ENCODE measurements around the gene TGIF2. TPM values are rescaled to one million over a fixed set of nuclear protein-coding genes. Genes with fewer than 3 reads are reported as not detected.

The TGIF2 gene
- total and polyA plus RNA-seq, 2 of the 13 experiments (the other 11 are each of a cell fraction or from before 2014, with no cell fraction given), result 41.3 to 53.9 TPM

- TF ChIP-seq E2F5 (CRISPR knock-in tag; conservative IDR thresholded peaks at IDR 0.05) (no peak), GMEB2 (CRISPR knock-in tag; IDR thresholded peaks at IDR 0.05; ENCODE audit: low read depth) (no peak), FOXA3 (CRISPR knock-in tag; IDR thresholded peaks at IDR 0.05) (peak; percentile 78; the same call in 1 of the 2 replicates), ZNF747 (CRISPR knock-in tag; IDR thresholded peaks at IDR 0.05; ENCODE audit: borderline replicate concordance) (no peak), DPF2 (CRISPR knock-in tag; IDR thresholded peaks at IDR 0.05; ENCODE audit: borderline replicate concordance, low read depth) (no peak), NR2F2 (IDR thresholded peaks at IDR 0.05; ENCODE audit: borderline replicate concordance, low read depth) (peak; percentile 95), ZNF142 (CRISPR knock-in tag; IDR thresholded peaks at IDR 0.05) (no peak), POLR2A (IDR thresholded peaks at IDR 0.05; ENCODE audit: insufficient read depth in 1 of 2, low read depth in 2 of 2, low read length in 2 of 2) (no peak), CEBPG (CRISPR knock-in tag; IDR thresholded peaks at IDR 0.05) (no peak), ZSCAN9 (CRISPR knock-in tag; IDR thresholded peaks at IDR 0.05; ENCODE audit: borderline replicate concordance) (no peak), ZNF143 (CRISPR knock-in tag; IDR thresholded peaks at IDR 0.05) (no peak), PHF21A (CRISPR knock-in tag; IDR thresholded peaks at IDR 0.05) (no peak), SSRP1 (CRISPR knock-in tag; IDR thresholded peaks at IDR 0.05) (0 out of 2 replicates have a peak, but pooled peaks have one; percentile 16), HOXA3 (CRISPR knock-in tag; IDR thresholded peaks at IDR 0.05) (peak; percentile 36; the same call in 1 of the 2 replicates), MBD4 (IDR thresholded peaks at IDR 0.05; ENCODE audit: borderline replicate concordance, low read length) (no peak), RXRA (CRISPR knock-in tag; IDR thresholded peaks at IDR 0.05) (no peak), GTF3A (CRISPR knock-in tag; conservative IDR thresholded peaks at IDR 0.05) (no peak), ZBTB37 (CRISPR knock-in tag; IDR thresholded peaks at IDR 0.05) (no peak), ZSCAN21 (CRISPR knock-in tag; IDR thresholded peaks at IDR 0.05; ENCODE audit: borderline replicate concordance) (no peak), HNF4G (IDR thresholded peaks at IDR 0.05; ENCODE audit: borderline replicate concordance, low read depth, low read length) (peak; percentile 87), HNF4G (CRISPR knock-in tag; IDR thresholded peaks at IDR 0.05; ENCODE audit: borderline replicate concordance, low read depth) (no peak; the same call in 1 of the 2 replicates), DDIT3 (CRISPR knock-in tag; IDR thresholded peaks at IDR 0.05) (no peak), ZFY (CRISPR knock-in tag; IDR thresholded peaks at IDR 0.05) (peak; percentile 22; the same call in 1 of the 2 replicates), GATAD1 (CRISPR knock-in tag; IDR thresholded peaks at IDR 0.05) (no peak)
These were observed 50.0 kb downstream of the TGIF2 start (continued) for GRCh38 chr20:36623444-36623843.
